ENCODE results near the gene LYG1.
A peak's percentile ranks its signal among the peaks of the same experiment; 100 is the strongest.
"Not testable (repeated sequence)": the region's sequence is repeated elsewhere in the genome, so short reads cannot be mapped to it uniquely, and the experiment has no call there.

LYG1 gene

DNA sequence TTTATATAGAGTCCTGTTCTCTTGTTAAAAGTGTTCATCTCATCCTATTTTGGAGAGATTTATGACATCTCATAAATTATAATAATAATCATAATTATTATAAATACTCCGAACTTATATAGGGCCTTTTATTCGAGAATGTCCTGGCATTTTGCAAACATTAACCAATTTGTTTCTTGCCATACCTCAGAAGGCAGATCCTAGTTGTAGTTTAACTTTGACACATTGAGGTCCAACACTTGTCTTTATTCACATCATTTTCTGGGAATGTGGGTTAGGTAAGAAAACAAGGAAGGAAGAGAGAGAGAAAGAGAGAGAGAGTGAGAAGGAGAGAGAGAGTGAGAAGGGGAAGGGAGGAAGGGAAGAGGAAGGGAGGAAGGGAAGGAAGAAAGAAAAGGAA, at the start of gene LYG1:
Gene LYG1, minus strand, starts transcription at position 101 of the 400 bp plus-strand sequence. CDS start 5,527 bp downstream, outside the sequence.
- DNase-seq: not testable (repeated sequence)

DNA sequence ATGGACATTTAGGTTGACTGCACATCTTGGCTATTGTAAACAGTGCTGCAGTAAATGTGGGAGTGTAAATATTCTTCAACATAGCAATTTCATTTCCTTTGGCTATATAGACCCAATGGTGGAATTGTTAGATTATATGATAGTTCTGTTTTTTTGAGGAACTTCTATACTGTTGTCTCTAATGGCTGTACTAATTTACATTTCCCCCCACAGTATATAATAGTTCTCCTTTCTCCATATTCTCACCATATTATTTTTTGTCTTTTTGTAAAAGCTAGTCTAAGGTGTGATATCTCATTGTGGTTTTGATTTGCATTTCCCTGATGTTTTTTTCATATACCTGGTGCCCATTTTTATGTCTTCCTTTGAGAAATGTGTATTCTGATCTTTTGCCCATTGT, 49.2 kb upstream of the LYG1 start:
- DNase-seq: no peak

DNA sequence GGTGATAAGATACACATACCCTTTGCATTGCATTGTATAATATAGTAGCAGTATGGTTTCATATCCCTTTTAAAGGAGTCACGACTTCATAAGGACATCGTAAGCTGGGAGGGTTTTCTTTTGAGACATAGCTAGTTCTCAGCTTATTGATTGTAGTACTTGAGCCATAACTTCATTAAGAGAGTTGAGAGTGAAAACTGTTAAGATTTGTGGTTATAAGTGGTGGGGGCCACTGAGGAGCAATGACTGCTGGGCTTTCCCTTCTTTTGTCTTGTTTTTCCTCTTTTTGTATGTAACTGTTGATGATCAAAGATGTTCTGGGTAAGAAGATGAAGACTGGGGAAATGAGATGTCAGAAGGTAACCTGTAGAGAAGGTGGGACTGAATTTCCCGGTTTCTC, 47.2 kb upstream of the LYG1 start:
- no peak for DNase-seq

DNA sequence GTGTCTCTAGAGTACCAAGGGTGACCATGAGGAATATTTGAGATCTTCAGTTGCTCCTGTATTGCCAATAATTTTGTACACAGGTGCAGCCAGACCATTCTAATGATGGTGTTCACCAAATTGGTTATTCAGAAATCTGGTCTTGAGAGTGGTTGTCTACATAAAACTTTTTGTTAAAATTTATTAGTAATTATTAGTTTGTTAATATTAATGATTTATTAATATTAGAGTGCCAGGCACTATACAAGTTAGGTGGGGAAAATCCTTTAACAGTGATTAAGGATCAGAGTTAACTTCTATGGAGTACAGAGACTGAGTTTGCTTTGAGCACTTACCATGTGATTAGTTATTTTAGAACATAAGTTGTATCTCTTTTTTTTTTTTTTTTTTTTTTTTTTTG, 45.2 kb upstream of the LYG1 start:
- no peak for DNase-seq

DNA sequence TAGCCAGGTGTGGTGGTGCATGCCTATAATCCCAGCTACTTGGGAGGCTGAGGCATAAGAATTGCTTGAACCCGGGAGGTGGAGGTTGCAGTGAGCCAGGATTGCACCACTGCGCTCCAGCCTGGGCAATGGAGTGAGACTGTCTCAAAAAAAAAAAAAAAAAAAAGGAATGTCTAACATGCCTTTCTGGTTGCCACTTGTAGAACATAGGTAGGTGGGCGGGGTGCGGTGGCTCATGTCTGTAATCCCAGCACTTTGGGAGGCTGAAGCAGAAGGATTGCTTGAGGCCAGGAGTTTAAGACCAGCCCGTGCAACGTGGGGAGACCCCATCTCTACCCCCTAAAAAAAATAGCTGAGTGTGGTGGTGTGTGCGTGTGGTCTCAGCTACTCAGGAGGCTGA, 44.4 kb upstream of the LYG1 start:
- not testable (repeated sequence) for DNase-seq

DNA sequence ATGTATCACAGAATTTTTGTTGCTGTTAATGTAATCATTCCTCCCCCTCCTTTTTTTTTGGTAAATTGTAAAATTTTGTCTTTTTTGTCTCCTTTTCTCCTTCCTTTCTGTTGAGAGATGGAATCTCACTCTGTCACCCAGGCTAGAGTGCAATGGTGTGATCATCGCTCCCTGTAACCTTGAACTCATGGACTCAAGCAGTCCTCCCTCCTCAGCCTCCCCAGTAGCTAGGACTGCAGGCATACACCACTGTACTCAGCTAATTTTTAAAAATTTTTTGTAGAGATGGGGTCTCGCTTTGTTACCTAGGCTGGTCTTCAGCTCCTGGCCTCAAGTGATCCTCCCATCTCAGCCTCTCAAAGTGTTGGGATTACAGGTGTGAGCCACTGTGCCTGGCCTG, 41.5 kb upstream of the LYG1 start:
- DNase-seq: no peak

DNA sequence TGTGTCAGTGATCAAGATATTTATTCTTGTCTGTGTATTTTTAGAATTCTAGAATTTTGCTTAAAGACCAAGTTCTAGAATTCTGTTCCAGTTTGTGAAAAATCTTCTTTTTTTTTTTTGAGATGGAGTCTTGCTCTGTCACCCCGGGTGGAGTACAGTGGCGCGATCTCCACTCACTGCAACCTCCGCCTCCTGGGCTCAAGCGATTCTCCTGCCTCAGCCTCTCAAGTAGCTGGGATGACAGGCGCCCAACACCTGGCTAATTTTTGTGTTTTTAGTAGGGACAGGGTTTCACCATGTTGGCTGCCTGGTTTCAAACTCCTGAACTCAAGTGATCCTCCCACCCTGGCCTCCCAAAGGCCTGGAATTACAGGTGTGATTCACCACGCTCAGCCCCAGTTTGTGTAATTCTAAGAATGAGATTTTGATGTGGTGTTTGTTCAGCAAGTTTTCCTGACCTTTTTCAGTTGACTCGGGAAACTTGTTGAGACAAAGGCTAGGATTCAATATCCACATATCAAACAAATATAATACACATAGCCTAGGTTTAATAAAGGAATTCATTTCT, 39.8 kb upstream of the LYG1 start:
- no peak for DNase-seq

DNA sequence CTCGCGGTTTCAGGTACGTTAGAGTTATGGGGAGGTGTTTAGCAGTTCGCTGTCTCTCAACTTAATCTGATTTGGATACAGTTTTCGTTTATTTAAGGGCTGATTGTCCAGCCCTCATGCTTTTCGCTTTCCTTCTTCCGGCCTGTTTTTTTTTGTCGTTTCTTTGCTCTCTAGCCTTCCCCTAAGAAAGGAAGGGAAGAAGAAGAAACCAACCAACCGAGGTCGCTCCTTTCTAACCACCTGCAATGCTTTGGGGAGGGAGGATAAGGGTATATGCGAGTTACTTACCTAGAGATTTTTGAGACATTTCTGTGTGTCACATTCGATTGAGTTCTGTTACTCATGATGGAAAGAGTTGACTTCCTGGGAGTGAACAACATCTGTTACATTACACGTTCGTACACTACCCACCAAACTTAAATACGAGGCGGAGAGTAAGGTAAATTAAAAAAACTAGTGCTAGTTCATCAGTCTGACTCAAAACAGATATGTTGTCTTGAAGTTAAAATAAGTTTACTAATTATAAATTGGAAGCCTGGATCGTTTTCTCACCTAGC, 37.1 kb upstream of the LYG1 start:
- no peak for DNase-seq

DNA sequence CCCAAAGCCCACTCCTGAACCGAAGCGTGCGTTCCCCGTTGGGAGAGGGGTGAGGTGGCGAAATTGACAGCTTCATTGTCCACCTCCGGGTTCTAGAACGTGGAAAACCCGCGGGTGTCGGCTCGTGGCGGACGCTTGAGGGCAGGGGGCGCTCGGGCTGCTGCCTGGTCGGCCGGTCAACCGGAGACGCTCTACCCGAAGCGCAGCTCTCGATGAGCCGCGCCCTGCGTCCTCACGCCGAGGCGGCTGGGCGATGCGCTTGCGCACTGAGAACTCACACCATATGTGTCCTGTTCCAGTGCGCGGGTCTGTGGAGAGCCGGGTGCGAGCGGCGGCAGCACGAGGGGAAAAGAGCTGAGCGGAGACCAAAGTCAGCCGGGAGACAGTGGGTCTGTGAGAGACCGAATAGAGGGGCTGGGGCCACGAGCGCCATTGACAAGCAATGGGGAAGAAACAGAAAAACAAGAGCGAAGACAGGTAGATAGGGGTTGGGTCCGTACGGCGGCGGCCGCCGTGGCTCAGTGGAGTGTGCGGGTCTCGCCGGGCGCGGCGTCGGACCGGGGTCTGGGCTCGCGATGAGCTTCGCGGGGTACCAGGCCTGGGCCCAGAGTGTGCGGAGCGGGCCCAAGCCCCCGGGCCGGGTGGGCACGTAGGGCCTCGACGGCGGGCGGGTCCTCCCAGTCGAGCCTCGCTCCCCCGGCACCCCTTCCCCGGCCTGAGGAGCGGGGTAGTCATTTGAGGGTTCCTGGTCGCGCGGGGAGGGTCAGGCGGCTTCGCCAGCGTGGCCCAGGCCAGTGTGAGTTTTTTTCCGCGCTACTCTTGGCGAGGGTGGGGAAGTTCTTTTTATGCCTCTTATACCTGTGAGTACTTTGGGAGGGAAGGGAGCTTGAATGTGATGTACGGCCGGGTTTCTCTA, 36.4 kb upstream of the LYG1 start, which contains the start of gene EIF5B:
Gene EIF5B, plus strand, starts transcription at position 277 of the 916 bp plus-strand sequence. Its CDS starts 166 bp downstream, at position 443.
- DNase-seq: peak; percentile 92

DNA sequence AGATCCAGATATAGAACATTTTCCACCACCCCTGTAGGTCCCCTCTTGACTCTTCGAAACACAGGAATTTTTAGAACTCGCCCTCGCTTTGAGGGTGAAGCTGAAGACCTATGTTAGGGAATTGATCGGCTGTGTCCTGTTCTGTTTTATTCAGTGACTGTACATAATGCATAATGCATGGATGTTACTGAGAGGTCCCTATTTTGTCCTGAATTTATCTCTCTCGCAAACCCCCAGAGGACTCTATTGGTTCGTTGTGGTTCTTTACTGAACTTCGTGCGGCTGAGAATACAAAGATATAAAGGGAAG, 35.8 kb upstream of the LYG1 start:
- no peak for DNase-seq

DNA sequence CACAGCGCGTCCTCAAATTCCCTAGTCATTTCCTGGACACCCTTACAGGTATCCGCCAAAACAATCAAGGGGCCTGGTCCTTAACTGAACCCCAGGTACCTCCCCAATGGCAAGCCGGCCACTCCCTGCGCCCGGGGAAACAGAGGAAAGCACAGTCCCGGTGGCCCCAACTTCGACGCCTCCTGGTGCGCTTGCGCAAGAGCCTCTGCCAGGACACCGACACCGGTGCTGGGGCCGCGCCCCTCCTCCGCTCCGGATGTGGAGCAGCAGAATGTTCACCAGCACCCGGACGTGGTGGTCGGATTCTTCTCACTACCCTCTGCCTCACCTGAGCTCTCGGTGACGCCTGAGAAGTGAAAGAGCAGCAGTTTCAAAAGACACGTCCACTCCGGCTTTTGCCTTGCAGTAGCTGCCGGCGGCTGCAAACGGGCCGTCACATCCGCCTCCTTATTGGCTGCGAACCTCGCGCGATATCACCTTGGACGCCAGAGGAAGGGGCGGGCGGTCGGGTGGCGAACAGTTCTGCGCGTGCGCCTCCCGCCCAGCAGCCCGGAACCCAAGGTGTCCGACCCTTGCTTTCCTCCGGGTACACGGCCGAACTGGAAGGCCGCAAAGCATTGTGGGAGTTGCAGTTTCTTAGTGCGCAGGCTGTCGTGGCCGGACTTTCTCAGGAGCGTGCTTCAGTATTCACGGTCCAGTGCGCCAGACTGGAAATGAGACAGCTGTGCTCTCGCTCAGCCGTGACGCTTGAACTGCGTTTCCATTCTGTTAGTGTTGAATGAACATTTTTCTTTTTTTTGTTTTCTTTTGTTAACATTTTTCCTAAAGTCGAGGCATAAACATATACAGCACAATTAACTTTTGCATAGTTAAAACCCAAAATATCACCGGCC, 35.2 kb upstream of the LYG1 start, which contains the start of gene TXNDC9:
Gene TXNDC9, minus strand, starts transcription at position 423 of the 893 bp plus-strand sequence. CDS start 3,123 bp downstream, outside the sequence.
- peak; percentile 98 for DNase-seq

DNA sequence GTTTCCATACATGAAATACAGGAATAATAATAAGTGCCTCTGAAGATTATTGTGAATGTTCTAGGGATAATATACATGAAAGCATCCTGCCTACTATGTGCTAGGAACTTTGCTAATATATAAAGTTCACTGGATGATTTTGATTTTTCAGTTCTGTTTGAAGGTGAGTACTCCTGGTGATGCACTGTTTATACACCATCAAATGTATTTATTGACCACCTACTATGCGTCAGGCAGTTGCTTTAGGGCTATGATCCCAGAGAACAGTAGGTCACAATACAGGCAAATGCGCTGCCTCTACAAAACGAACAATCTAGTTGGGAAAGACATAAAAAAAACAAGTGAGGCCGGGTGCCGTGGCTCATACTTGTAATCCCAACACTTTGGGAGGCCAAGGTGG, 24.4 kb upstream of the LYG1 start:
- DNase-seq: no peak

DNA sequence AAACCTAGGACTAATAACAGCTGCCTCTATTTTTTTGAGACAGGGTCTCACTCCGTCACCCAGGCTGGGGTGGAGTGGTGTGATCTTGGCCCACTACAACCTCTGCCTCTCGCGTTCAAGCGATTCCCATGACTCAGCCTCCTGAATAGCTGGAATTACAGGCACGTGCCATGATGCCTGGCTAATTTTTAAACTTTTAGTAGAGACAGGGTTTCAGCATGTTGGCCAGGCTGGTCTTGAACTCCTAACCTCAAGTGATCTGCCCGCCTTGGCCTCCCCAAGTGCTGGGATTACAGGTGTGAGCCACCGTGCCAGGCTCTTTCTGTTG, 16.8 kb upstream of the LYG1 start:
- DNase-seq: not testable (repeated sequence)

DNA sequence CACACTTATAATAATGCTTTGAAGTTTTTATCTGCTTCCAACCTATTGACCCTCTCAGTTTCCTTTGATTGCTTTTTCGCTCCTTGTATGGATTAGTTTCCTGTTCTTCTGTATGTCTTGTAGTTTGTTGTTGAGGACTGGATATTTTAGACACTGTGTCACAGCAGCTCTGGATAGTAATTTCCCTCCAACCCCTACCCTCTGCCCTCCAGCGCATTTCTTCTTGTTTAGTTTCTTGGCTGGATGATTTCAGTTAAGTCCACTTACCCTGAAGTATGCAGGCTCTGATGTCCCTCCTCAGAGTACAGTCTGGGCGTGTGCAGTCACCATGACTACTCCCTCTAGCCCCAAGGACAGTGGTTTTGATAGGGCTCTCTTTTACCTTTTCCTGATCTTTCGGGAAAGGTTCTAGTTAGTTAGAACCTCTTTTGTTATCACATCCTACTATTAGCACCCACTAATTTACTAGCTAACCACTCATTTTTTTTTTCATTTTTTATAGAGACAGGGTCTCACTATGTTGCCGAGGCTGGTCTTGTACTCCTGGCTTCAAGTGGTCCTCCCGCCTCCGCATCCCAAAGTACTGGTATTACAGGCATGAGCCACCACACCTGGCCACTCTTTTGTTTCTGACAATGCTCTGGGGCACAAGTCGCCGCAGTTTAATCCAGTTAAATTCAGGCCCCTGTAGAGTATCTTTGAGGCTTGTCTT, 16.3 kb upstream of the LYG1 start:
- DNase-seq: no peak

DNA sequence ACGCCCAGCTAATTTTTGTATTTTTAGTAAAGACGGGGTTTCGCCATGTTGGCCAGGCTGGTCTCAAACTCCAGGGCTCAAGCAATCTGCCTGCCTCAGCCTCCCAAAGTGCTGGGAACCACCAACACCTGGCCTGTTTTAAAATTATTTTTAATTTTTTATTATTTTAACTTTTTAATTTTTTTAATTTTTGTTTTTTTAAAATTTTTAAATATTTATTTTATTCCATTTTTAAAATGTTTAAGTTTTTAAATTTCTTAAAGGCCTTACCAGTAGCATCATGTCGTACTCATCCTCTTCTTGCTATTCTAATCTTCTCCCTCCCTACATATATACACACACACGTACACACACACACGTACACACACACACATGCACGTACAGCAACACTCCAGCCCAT, 1.4 kb downstream of the LYG1 start:
- DNase-seq: no peak

DNA sequence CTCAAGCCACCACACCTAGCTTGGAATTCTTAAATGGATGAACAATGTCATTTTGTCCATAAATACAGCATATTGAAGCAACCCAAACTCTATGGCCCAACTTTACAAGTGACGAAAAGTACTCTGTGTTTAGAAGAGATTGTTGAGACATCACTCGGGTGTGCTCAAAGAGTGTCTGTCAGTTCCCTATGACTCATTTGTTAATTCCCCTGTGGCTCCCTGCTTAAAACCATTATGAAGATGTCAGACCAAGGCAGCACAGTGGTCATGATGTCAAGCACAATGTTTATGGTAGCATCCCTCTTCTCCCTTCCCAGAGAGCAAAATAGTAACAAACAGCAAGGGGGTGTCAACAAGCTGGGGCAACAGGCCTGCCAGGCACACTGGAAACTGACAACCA, 3.0 kb downstream of the LYG1 start:
- no peak for DNase-seq

DNA sequence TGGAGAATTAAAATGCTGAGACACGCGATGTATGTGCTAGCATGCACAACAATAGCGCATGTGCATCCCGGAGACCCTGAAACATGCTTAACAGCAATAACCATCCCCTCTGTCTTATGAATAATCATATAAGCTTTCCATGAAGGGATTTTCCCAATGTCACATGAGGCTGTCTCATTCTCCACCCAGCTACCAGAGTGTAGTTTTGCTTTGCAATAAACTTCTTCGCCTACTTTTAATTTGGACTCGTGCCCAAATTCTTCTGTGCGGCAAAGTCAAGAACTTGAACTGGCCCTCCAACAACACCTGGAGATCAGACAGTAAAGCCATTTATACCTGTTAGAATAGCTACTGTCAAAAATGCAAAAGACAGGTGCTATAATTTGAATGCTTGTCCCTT, 15.5 kb downstream of the LYG1 start:
- no peak for DNase-seq

DNA sequence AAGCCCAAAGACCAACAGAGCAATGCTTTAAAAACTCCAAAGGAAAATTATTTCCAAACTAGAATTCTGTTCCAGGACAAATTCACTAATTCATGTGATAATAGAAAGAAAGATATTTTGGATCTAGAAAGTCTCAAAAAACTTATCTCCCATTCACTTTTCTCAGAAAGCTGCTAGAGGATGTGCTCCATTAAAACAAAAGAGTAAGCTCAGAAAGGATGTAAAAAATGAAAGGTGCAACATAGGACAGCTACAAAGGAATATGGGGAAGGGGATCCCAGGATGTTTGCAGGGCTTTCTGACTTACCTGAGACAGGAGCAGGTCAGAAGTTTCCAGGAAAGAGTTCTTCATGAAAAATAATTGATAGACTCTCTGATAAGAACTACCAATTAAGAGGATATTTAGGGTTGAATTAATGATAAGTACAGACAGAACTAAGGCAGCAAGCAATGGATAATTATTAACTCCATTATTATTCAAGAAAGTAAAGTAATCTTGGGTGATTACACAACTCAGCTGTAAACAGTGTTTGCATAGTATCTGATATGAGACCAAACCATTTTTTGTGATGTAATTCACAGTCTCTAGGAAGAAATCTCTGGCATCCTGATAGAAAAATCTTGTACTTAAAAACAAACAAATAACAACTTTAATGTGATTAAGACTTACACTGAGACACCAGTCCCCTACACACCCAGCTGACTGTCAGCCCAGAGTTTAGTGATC, 20.9 kb downstream of the LYG1 start:
- DNase-seq: no peak

DNA sequence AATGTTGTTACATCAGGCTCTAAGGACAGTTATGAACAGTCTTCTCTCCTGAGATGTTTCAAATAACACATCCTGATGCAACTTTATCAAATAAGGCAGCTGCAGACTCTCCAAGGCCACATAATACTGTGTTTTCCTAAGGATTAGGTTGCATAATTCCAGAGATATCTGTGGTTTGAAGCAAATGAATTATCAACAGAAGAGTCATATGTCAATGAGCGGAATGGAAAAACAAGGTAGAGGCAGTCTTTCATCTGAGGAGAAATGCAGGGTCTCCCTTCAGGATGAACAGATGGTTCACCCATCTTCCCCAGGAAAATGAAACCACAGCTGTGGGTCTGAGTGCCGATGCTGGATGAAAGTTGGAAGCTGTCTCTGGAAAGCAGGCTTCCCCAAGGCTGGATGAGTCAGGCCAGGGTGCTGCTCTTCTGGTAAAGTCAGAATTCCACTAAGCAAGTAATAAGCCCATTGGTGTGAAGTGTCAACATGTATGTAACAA, 22.2 kb downstream of the LYG1 start:
- peak; percentile 39 for DNase-seq

DNA sequence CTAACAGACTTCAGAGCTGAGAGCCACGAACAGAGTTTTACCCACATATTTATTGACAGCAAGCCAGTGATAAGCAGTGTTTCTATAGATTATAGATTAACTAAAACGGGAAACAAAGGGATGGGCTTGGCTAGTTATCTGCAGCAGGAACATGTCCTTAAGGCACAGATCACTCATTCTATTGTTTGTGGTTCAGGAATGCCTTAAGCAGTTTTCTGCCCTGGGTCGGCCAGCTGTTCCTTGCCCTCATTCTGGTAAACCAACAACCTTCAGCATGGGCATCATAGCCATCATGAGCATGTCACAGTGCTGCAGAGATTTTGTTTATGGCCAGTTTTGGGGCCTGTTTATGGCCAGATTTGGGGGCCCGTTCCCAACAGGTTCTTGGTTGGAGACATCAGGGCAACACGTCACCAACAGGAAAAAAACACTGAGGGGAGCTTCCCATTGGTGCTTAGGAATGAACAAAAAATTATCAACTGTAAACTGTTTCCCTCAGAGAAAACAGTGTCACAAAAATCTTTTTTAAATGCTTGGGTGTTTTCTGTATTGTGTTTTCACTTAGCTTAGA, 22.7 kb downstream of the LYG1 start:
- DNase-seq: not testable (repeated sequence)

DNA sequence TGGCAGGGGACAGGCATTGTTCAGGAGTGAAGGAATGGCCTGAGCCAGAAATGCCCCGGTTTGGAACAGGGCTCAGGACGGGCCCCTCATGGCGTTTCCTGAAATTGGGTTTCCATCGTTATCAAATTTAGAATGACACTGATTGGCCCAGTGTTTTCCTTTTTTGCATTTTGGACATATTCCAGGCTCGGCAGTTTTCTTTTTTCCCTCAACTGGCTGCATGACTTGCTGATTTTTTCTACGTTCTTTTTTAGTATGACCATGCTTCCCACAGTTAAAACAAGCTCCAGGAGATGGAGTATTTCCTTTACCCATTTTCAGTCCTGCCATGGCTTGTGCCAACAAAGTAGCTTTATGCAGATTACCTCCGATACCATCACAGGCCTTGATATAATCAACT, 25.1 kb downstream of the LYG1 start:
- no peak for DNase-seq

Measured in amniotic stem cell (primary cell).